HAP-1 (cell line): Measurements from ENCODE around the gene APOA5.

Experiments used
- DNase-seq, 2 experiments: peaks; one replicate each; pipeline ENCODE4 v3.0.0-alpha.2; 2016 to 2020; ENCODE audit warnings: low spot score in 2 of 2
- H3K27me3 ChIP-seq: fragments of 250-450 bp; sonication (Bioruptor Pico); 2 replicates; pipeline ENCODE4 v1.5.1; 2020; ENCODE audit warnings: low read depth, mild to moderate bottlenecking, moderate library complexity
- H3K36me3 ChIP-seq: fragments of 250-450 bp; sonication (Bioruptor Pico); replicated peaks from 2 replicates; pipeline ENCODE4 v1.5.1; 2020; ENCODE audit warnings: mild to moderate bottlenecking
- H3K4me1 ChIP-seq: fragments of 250-450 bp; sonication (Bioruptor Pico); 2 replicates; pipeline ENCODE4 v1.5.1; 2020; ENCODE audit warnings: mild to moderate bottlenecking
- H3K4me3 ChIP-seq: fragments of 250-450 bp; sonication (Bioruptor Pico); 2 replicates; pipeline ENCODE4 v1.5.1; 2020; ENCODE audit warnings: mild to moderate bottlenecking, moderate library complexity
- H3K9me3 ChIP-seq: fragments of 250-450 bp; sonication (Bioruptor Pico); 2 replicates; pipeline ENCODE4 v1.5.1; 2020; ENCODE audit warnings: mild to moderate bottlenecking, moderate library complexity
- in situ Hi-C: fragments of 300-500 bp; cut with MboI; formaldehyde crosslinking; loops from 3 replicates; pipeline ENCODE4 v1.14.3; 2020; ENCODE audit warnings: low sequenced_read_pairs, inconsistent platforms, mixed read lengths

APOA5 gene

GRCh38 chr11:116797816-116798215 lies 6.1 kb upstream of the APOA5 start:
- DNase-seq: no peak
- H3K4me3 ChIP-seq: no peak overlapping the region
- H3K36me3 ChIP-seq: no peaks in the 10 kb centered on the region
- H3K9me3 ChIP-seq: no peaks in the 10 kb centered on the region
- H3K27me3 ChIP-seq: peaks cover under 1% of the 10 kb centered on the region; the same call in 1 of the 2 replicates
- H3K4me1 ChIP-seq: peaks cover 4% of the 10 kb centered on the region; the same call in 1 of the 2 replicates
- in situ Hi-C loops: no loop called here

- in situ Hi-C loops: no loop called here
- H3K9me3 ChIP-seq: no peaks in the 10 kb centered on the region
- H3K36me3 ChIP-seq: no peaks in the 10 kb centered on the region
- H3K27me3 ChIP-seq: no peaks in the 10 kb centered on the region
- H3K4me1 ChIP-seq: peaks cover 4% of the 10 kb centered on the region; the same call in 1 of the 2 replicates
- no peak overlapping the region for H3K4me3 ChIP-seq
- no peak for DNase-seq
These were observed 4.9 kb upstream of the APOA5 start for GRCh38 chr11:116796548-116796947.

DNA sequence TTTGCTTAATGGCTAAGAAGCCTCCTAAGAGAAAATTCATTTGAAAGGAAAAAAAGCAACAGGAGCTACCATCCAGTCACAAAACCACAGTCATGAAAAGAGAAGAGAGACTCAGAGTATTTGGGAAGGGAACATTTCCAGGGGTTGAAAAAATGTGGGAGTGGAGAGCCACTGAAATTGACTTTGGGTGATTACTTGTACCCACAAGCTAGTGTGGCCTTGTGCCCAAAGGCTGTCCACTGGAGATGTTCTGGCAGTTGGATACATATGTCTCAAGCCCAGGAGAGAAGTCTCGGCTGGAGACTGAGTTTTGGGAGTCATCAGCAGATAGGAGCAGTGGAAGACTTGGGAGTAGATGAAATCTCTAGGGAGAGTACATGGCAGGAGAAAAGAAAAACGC lies 3.2 kb upstream of the APOA5 start:
- H3K4me1 ChIP-seq: peaks cover 4% of the 10 kb centered on the region; the same call in 1 of the 2 replicates
- no peaks in the 10 kb centered on the region for H3K36me3 ChIP-seq
- no peak for DNase-seq
- no peaks in the 10 kb centered on the region for H3K9me3 ChIP-seq
- H3K4me3 ChIP-seq: no peak overlapping the region
- no peaks in the 10 kb centered on the region for H3K27me3 ChIP-seq
- in situ Hi-C loops: loop anchor here (5.0 kb wide), 1 partner anchor 307 kb away; no protein-coding TSS in a partner anchor

DNA sequence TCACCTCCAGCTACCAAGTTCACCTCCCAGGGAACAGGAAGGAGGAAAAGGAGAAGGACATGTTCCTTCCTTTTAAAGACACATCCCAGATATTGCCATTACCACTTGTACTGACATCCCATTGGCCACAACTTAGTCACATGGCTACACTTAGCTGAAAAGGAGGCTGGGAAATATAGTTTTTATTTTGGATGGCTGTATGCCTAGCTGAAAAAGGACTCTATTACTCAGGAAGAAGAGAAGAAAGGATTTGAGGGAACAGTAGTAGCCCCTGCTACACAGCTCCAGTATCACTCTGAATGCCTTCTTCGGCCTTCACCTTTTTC lies 2.1 kb upstream of the APOA5 start:
- H3K36me3 ChIP-seq: no peaks in the 10 kb centered on the region
- no peaks in the 10 kb centered on the region for H3K9me3 ChIP-seq
- H3K4me1 ChIP-seq: peaks cover 4% of the 10 kb centered on the region; the same call in 1 of the 2 replicates
- in situ Hi-C loops: loop anchor here (5.0 kb wide), 1 partner anchor 309 kb away; no protein-coding TSS in a partner anchor
- peak in 1 of 2 experiments; percentile 35 for DNase-seq
- H3K4me3 ChIP-seq: no peak overlapping the region
- H3K27me3 ChIP-seq: no peaks in the 10 kb centered on the region

DNA sequence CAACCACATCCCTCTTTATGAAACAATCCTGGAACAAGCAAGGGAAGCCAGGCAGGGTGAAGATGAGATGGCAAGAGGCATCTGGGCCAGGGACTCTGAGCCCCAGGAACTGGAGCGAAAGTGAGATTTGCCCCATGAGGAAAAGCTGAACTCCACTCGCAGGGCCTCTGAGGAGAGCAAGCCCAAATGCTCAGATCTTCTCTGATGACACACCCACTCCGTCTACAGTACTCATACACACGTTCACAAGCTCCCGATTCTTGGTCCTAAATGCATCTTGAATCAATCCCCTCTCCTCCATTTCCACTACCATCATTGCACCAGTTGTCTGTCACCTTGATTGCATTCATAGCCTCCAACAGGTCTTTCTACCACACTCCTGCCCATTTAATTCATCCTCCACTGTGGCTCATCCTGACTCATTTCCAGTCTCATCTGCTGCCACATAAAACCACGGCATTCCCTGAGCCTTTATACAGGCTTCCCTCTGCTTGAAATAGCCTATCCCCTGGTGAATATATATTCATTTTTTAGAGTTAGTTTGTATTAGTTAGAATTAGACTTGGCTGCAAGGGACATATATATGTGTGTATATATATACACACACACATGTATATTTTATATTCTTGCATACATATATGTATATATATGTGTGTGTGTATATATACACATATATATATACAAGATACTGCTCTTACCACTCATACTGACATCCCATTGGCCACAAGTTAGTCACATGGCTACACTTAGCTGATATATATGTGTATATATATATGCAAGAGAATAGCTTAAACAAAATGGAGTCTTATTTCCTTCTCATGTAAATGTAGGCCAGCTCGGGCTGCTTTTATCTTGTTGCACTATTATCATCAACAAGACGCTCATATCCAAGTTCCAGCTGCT lies 1.4 kb upstream of the APOA5 start:
- no peak for DNase-seq
- in situ Hi-C loops: loop anchor here (5.0 kb wide), 1 partner anchor 309 kb away; no protein-coding TSS in a partner anchor
- no peak overlapping the region for H3K4me3 ChIP-seq
- no peaks in the 10 kb centered on the region for H3K36me3 ChIP-seq
- no peaks in the 10 kb centered on the region for H3K27me3 ChIP-seq
- H3K9me3 ChIP-seq: no peaks in the 10 kb centered on the region; the same call in 1 of the 2 replicates
- peaks cover 8% of the 10 kb centered on the region for H3K4me1 ChIP-seq

GRCh38 chr11:116792144-116792868 lies 627 bp upstream of the APOA5 start:
- Histone ChIP-seq H3K4me3 (no peak overlapping the region), H3K9me3 (no peaks in the 10 kb centered on the region; the same call in 1 of the 2 replicates), H3K27me3 (no peaks in the 10 kb centered on the region), H3K36me3 (no peaks in the 10 kb centered on the region), H3K4me1 (peaks cover 8% of the 10 kb centered on the region)
- DNase-seq: no peak
- in situ Hi-C loops: loop anchor here (5.0 kb wide), 1 partner anchor 310 kb away; no protein-coding TSS in a partner anchor

DNA sequence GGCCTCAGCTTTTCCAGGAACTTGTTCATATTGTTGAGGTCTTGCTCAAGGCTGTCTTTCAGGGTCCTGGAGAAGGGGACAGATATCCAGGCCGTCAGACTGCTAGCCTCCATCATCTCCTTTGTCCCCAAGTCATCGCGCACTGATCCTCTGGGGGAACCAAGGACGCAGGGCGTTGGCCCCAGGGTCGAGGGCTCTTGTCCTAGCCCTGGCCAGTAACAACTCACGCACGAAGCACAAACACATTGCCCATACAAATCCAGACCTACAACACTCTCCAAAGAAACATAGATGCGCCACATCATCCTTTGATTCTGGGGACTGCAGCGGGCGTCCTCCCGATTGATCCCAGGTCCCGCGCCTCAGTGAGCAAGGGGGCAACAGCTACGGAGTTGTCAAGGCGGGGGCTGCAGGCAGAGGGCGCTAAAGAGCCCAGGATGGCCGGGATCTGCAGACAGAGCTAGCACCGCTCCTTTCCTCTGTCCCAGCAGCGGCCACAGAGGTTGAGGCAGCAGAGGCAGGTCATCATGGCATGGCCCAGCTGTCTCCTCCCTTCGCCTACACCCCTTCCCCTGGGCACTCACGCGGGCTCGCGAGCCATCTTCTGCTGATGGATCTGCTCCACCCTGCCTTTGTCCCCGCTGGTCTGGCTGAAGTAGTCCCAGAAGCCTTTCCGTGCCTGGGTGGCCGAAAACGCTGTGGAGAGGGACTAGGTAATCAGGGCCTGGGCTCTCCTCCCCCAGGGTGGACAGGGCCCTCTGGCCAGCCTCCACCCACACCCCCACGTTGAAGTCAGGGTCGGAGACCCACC lies 472 bp downstream of the APOA5 start:
- Histone ChIP-seq H3K4me3 (no peak overlapping the region), H3K4me1 (peaks cover 8% of the 10 kb centered on the region), H3K9me3 (no peaks in the 10 kb centered on the region; the same call in 1 of the 2 replicates), H3K27me3 (no peaks in the 10 kb centered on the region), H3K36me3 (peaks cover 4% of the 10 kb centered on the region)
- peak; percentile 62 to 90 for DNase-seq
- in situ Hi-C loops: loop anchor here (5.0 kb wide), 1 partner anchor 311 kb away; no protein-coding TSS in a partner anchor

GRCh38 chr11:116790167-116791001 lies 1.3 kb downstream of the APOA5 start:
- Histone ChIP-seq H3K27me3 (no peaks in the 10 kb centered on the region), H3K4me1 (peaks cover 8% of the 10 kb centered on the region), H3K36me3 (peaks cover 12% of the 10 kb centered on the region), H3K9me3 (no peaks in the 10 kb centered on the region; the same call in 1 of the 2 replicates), H3K4me3 (no peak overlapping the region)
- no peak for DNase-seq
- in situ Hi-C loops: loop anchor here (5.0 kb wide), 1 partner anchor 312 kb away; no protein-coding TSS in a partner anchor

GRCh38 chr11:116788975-116789374 lies 2.7 kb downstream of the APOA5 start:
- peaks cover 27% of the 10 kb centered on the region for H3K36me3 ChIP-seq
- no peaks in the 10 kb centered on the region for H3K27me3 ChIP-seq
- in situ Hi-C loops: no loop called here
- no peak overlapping the region for H3K4me3 ChIP-seq
- DNase-seq: no peak
- peaks cover 8% of the 10 kb centered on the region for H3K4me1 ChIP-seq
- no peaks in the 10 kb centered on the region; the same call in 1 of the 2 replicates for H3K9me3 ChIP-seq

DNA sequence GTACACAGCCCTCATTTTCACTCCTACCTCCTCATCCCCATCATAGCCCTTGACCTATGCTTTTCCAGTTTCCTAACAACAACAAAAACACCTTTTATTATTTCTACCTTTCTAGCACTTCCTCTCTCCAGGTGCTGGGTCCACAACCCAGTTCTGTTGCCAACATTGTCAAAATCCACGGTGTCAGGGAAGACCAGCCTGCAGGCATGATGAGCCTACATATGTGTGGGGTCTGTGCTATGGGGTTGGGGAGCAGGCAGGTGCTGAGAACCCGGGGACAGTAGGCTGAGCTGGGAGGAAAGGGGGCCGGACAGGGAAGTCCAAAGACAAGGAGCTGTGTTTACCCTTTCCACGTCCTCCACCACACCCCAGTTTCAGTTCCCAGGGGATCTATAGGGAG lies 3.1 kb downstream of the APOA5 start:
- H3K9me3 ChIP-seq: no peaks in the 10 kb centered on the region; the same call in 1 of the 2 replicates
- in situ Hi-C loops: no loop called here
- H3K4me1 ChIP-seq: peaks cover 6% of the 10 kb centered on the region
- peak overlapping the region; percentile 77 for H3K4me3 ChIP-seq
- H3K27me3 ChIP-seq: no peaks in the 10 kb centered on the region
- no peak for DNase-seq
- H3K36me3 ChIP-seq: peaks cover 31% of the 10 kb centered on the region

GRCh38 chr11:116787786-116788486 lies 3.7 kb downstream of the APOA5 start, which contains the start of gene ZPR1:
Gene ZPR1, minus strand, starts transcription at chr11:116788023. Its CDS starts 33 bp downstream, at chr11:116787990.
- DNase-seq: peak; percentile 21 to 80
- Histone ChIP-seq H3K36me3 (peaks cover 37% of the 10 kb centered on the region), H3K27me3 (no peaks in the 10 kb centered on the region), H3K4me3 (peak within 1 kb of the TSS; percentile 77), H3K4me1 (peaks cover 4% of the 10 kb centered on the region; the same call in 1 of the 2 replicates), H3K9me3 (no peaks in the 10 kb centered on the region; the same call in 1 of the 2 replicates)
- in situ Hi-C loops: no loop called here

DNA sequence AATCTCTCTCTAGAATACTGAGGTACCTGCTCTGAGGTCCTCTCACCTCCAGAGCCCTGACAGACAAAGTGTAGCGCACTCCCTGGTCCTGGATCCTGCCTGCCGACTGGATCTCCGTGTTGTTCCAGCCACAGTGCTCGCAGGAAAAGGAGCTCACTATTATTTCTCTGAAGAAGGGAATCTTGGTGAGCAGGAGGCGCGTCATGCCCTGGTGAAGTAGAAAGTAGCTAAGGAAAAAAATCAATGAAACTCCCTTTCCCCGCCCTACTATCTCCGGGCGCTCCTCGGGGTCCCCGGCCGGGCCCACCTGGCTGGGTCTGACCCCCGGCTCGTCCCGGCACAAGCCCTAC lies 4.3 kb downstream of the APOA5 start:
- H3K4me3 ChIP-seq: peak overlapping the region; percentile 77
- H3K9me3 ChIP-seq: no peaks in the 10 kb centered on the region; the same call in 1 of the 2 replicates
- in situ Hi-C loops: no loop called here
- DNase-seq: no peak
- H3K36me3 ChIP-seq: peaks cover 42% of the 10 kb centered on the region
- no peaks in the 10 kb centered on the region for H3K27me3 ChIP-seq
- peaks cover 4% of the 10 kb centered on the region; the same call in 1 of the 2 replicates for H3K4me1 ChIP-seq
